K562 (cell line): ENCODE data around the gene MAN1A1. TPM values are rescaled to one million over a fixed set of nuclear protein-coding genes. Genes with fewer than 3 reads are reported as not detected.
A peak's percentile ranks its signal among the peaks of the same experiment; 100 is the strongest.

ENCODE experiments used
- BRD4 ChIP-seq: fragments of 200-600 bp; sonication (generic); IDR thresholded peaks from 2 replicates; pipeline ENCODE4 v1.6.1; 2017; ENCODE audit warnings: inconsistent platforms
- CBFA2T2 ChIP-seq: fragments of 450-650 bp; conservative IDR thresholded peaks from 2 replicates; pipeline ENCODE4 v1.6.1; 2017; ENCODE audit warnings: mild to moderate bottlenecking
- CBX1 ChIP-seq: sonication (generic); IDR thresholded peaks from 2 replicates; pipeline ENCODE4 v1.6.1; 2016; ENCODE audit warnings: antibody characterized with exemption, low read depth, mild to moderate bottlenecking
- CC2D1A ChIP-seq: fragments of 450-650 bp; IDR thresholded peaks from 2 replicates; pipeline ENCODE4 v1.6.1; 2017; ENCODE audit warnings: mild to moderate bottlenecking
- CEBPB ChIP-seq: fragments of 450-650 bp; IDR thresholded peaks from 2 replicates; pipeline ENCODE4 v1.6.1; 2016; ENCODE audit warnings: missing genetic modification characterization, missing compliant biosample characterization
- CREBBP ChIP-seq: IDR thresholded peaks from one replicate; pipeline ENCODE4 v1.6.1; 2012; ENCODE audit warnings: low read depth, mild to moderate bottlenecking, control low read depth, inconsistent platforms, low read length
- DDX20 ChIP-seq: fragments of 450-650 bp; IDR thresholded peaks from 2 replicates; pipeline ENCODE4 v1.6.1; 2016; ENCODE audit warnings: missing genetic modification characterization, low read depth, mild to moderate bottlenecking, missing compliant biosample characterization, moderate library complexity
- ETV5 ChIP-seq: sonication (generic); formaldehyde crosslinking; IDR thresholded peaks from 2 replicates; pipeline ENCODE4 v1.4.0; 2020; ENCODE audit warnings: low read depth, mild to moderate bottlenecking, missing genetic modification reagents
- GABPB2 ChIP-seq: fragments of 250-450 bp; sonication (Bioruptor Pico); conservative IDR thresholded peaks from 2 replicates; pipeline ENCODE4 v1.5.1; 2021; ENCODE audit warnings: mild to moderate bottlenecking
- HES1 ChIP-seq: fragments of 450-650 bp; IDR thresholded peaks from 2 replicates; pipeline ENCODE4 v1.6.1; 2016; ENCODE audit warnings: low read depth, mild to moderate bottlenecking, moderate library complexity
- HIVEP1 ChIP-seq: fragments of 250-450 bp; sonication (Bioruptor Pico); IDR thresholded peaks from 2 replicates; pipeline ENCODE4 v1.4.0; 2020; ENCODE audit warnings: mild to moderate bottlenecking
- HMGN3 ChIP-seq: IDR thresholded peaks from 2 replicates; pipeline ENCODE4 v1.6.1; 2011; ENCODE audit warnings: borderline replicate concordance, low read depth, mild to moderate bottlenecking, mixed read lengths, low read length; ENCODE audit not compliant: insufficient read length; ENCODE audit errors: extremely low read depth
- MAZ ChIP-seq, 2 experiments: fragments of 450-650 bp in 1 of 2; sonication (generic) in 1 of 2; formaldehyde crosslinking; IDR thresholded peaks in 1 of 2; conservative IDR thresholded peaks in 1 of 2; 2 replicates each; pipeline versions ENCODE4 v1.4.0 to v1.5.0; 2020; ENCODE audit warnings: mild to moderate bottlenecking in 1 of 2, missing genetic modification reagents in 1 of 2
- MYC ChIP-seq, 2 experiments: fragments of 250-450 bp in 1 of 2; sonication (Bioruptor Pico) in 1 of 2; IDR thresholded peaks; 2 replicates each; pipeline versions ENCODE4 v1.5.1 to v1.6.1; 2012 to 2021; ENCODE audit warnings: low read depth in 2 of 2, borderline replicate concordance in 1 of 2, improper control_type of control experiment in 1 of 2, low read length in 1 of 2, mild to moderate bottlenecking in 1 of 2, moderate library complexity in 1 of 2
- NCOA1 ChIP-seq: fragments of 450-650 bp; IDR thresholded peaks from 2 replicates; pipeline ENCODE4 v1.6.1; 2016; ENCODE audit warnings: low read depth
- NFIC ChIP-seq: fragments of 450-650 bp; IDR thresholded peaks from 2 replicates; pipeline ENCODE4 v1.6.1; 2017; ENCODE audit warnings: mild to moderate bottlenecking, inconsistent platforms
- PHTF2 ChIP-seq: fragments of 250-450 bp; sonication (Bioruptor Pico); IDR thresholded peaks from 2 replicates; pipeline ENCODE4 v1.5.0; 2021; ENCODE audit warnings: mild to moderate bottlenecking
- PML ChIP-seq: IDR thresholded peaks from 2 replicates; pipeline ENCODE4 v1.6.1; 2012; ENCODE audit warnings: low read length, inconsistent platforms
- PPARD ChIP-seq: fragments of 250-450 bp; sonication (Bioruptor Pico); IDR thresholded peaks from 2 replicates; pipeline ENCODE4 v1.8.0; 2022; ENCODE audit warnings: inconsistent platforms, mild to moderate bottlenecking, moderate library complexity
- SAFB ChIP-seq: fragments of 200-400 bp; formaldehyde crosslinking; IDR thresholded peaks from 2 replicates; pipeline ENCODE4 v1.6.1; 2017; ENCODE audit warnings: low read depth, low read length, borderline replicate concordance
- SP2 ChIP-seq: IDR thresholded peaks from 2 replicates; pipeline ENCODE4 v1.6.1; 2011; ENCODE audit warnings: mild to moderate bottlenecking, low read depth, low read length, moderate library complexity; ENCODE audit not compliant: poor library complexity, severe bottlenecking; ENCODE audit errors: extremely low read depth
- SREBF2 ChIP-seq: sonication (generic); formaldehyde crosslinking; IDR thresholded peaks from 2 replicates; pipeline ENCODE4 v1.4.0; 2020; ENCODE audit warnings: mild to moderate bottlenecking, missing genetic modification reagents
- TAL1 ChIP-seq: fragments of 450-650 bp; IDR thresholded peaks from 2 replicates; pipeline ENCODE4 v1.6.1; 2016; ENCODE audit warnings: mild to moderate bottlenecking
- TCF3 ChIP-seq: sonication (generic); formaldehyde crosslinking; IDR thresholded peaks from 2 replicates; pipeline ENCODE4 v1.4.0; 2020; ENCODE audit warnings: mild to moderate bottlenecking, missing genetic modification reagents
- ZFP1 ChIP-seq: fragments of 450-650 bp; formaldehyde crosslinking; IDR thresholded peaks from 2 replicates; pipeline ENCODE4 v1.4.0; 2020; ENCODE audit warnings: mild to moderate bottlenecking, mixed read lengths
- ZFPM2 ChIP-seq: fragments of 250-450 bp; sonication (Bioruptor Pico); IDR thresholded peaks from 2 replicates; pipeline ENCODE4 v1.5.1; 2022; ENCODE audit warnings: mild to moderate bottlenecking
- ZNF239 ChIP-seq: fragments of 250-450 bp; sonication (Bioruptor Pico); IDR thresholded peaks from 2 replicates; pipeline ENCODE4 v1.4.0; 2020; ENCODE audit warnings: mild to moderate bottlenecking
- ZNF668 ChIP-seq: fragments of 250-450 bp; sonication (Bioruptor Pico); IDR thresholded peaks from 2 replicates; pipeline ENCODE4 v1.8.0; 2022; ENCODE audit warnings: mild to moderate bottlenecking, inconsistent platforms
- ZNF766 ChIP-seq: fragments of 200-800 bp; sonication (Bioruptor generic); conservative IDR thresholded peaks from 2 replicates; pipeline ENCODE4 v1.6.1; 2016; ENCODE audit warnings: missing genetic modification characterization, missing compliant biosample characterization
- polyA plus RNA-seq, 8 experiments: library from polyadenylated mRNA; depleted of rRNA in 4 of 8; stranded (reverse) in 5 of 8; unstranded in 3 of 8; fragments of >200 nt; fragmentation: Nextera tagmentation in 2 of 8; fragmentation: Illumina TruSeq in 1 of 8; extraction: Ambion mirVana in 2 of 8; extraction: Trizol in 1 of 8; gene quantifications; 2 replicates each; pipeline versions ENCODE4 v1.2.1 to v1.2.3, GENCODE V29; 2011 to 2014; ENCODE audit warnings: inconsistent platforms in 1 of 8, missing spikeins in 1 of 8
- total RNA-seq, 7 experiments: library from RNA; depleted of rRNA in 6 of 7; stranded (reverse); fragments of >200 nt in 6 of 7; fragmentation: Illumina TruSeq in 2 of 7; extraction: Trizol in 2 of 7; gene quantifications; 2 replicates each; pipeline versions ENCODE4 v1.2.1 to v1.2.3, GENCODE V29; 2011 to 2021; ENCODE audit warnings: low replicate concordance in 1 of 7

The MAN1A1 gene
- total and polyA plus RNA-seq, 9 of the 15 experiments (the other 6 are each of a cell fraction or from before 2014, with no cell fraction given) = 24.5 to 78.4 (median 59.7) TPM

DNA sequence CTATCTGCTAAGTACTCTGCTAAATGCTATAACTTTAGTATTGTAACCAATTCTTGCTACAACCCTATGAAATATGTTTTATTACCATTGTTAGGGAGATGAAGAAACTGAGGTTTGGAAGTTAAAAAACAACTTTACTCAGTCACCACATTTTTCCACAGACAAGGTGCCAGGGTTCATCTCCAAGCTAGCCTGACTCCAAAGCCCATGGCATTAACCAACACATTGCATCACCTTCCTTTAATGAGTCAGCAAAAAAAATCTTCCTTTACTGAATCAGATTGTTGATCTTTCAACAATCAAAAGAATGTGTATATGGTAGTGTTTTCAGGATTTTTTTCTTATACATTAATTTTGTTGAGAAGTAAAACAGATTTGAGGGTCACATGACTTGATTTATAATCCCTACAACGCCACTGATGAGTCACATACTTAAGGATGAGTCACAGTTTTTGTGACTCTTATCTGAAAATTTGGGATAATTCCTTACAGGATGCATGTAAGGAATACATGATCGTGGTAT is 41.5 kb downstream of the MAN1A1 start (continued):
- 0 out of 2 replicates have a peak, but pooled peaks have one; percentile 9 for TF ChIP-seq ZNF668 (CRISPR knock-in tag)
- no peak; a peak in 1 of 4 replicates for TF ChIP-seq MAZ (CRISPR knock-in tag; conservative IDR thresholded peaks at IDR 0.05 in 1 of 2, IDR thresholded peaks at IDR 0.05 in 1 of 2)
- no peak; the same call in 1 of the 2 replicates for TF ChIP-seq NFIC
- TF ChIP-seq BRD4 = peak; percentile 29; the same call in 1 of the 2 replicates
- TF ChIP-seq HMGN3 = no peak
- 0 out of 2 replicates have a peak, but pooled peaks have one; percentile 20 for TF ChIP-seq PML
- TF ChIP-seq ZFPM2 = no peak
- TF ChIP-seq TCF3 = 0 out of 2 replicates have a peak, but pooled peaks have one; percentile 15
- TF ChIP-seq PHTF2 (CRISPR knock-in tag) = no peak
- TF ChIP-seq ZNF239 (CRISPR knock-in tag) = no peak
- peak; percentile 65 for TF ChIP-seq MYC (IDR thresholded peaks at IDR 0.05; ENCODE audit: low read depth, low read length)
- TF ChIP-seq MYC (CRISPR knock-in tag; IDR thresholded peaks at IDR 0.05; ENCODE audit: borderline replicate concordance, low read depth) = no peak
- TF ChIP-seq ETV5 (CRISPR knock-in tag) = no peak
- TF ChIP-seq CC2D1A = no peak
- TF ChIP-seq PPARD (CRISPR knock-in tag) = no peak
- no peak for TF ChIP-seq GABPB2
- TF ChIP-seq CEBPB (tag) = peak; percentile 98
- TF ChIP-seq ZFP1 (CRISPR knock-in tag) = no peak
- peak; percentile 64 for TF ChIP-seq DDX20
- TF ChIP-seq HIVEP1 (CRISPR knock-in tag) = no peak
- TF ChIP-seq SP2 = no peak
- peak; percentile 59; the same call in 1 of the 2 replicates for TF ChIP-seq ZNF766 (CRISPR knock-in tag)
- TF ChIP-seq SREBF2 (CRISPR knock-in tag) = no peak
- peak; percentile 56 for TF ChIP-seq CBFA2T2
- no peak for TF ChIP-seq CREBBP
- TF ChIP-seq CBX1 = no peak
- peak; percentile 51; the same call in 1 of the 2 replicates for TF ChIP-seq HES1
- TF ChIP-seq NCOA1 = peak; percentile 64; the same call in 1 of the 2 replicates
- TF ChIP-seq SAFB = no peak
- no peak; the same call in 1 of the 2 replicates for TF ChIP-seq TAL1
